Stimulated activated naive B cell treated with anti-CD40 and anti-IgM and Interleukin-4, amounts not matched to agents 10 μg/mL and 1 μg/mL and 100 μg/mL, for 72 hours (primary cell): ENCODE data around the gene PRORP.

Source experiments
- ATAC-seq, 2 donors: fragments of 150-1000 bp; cut with Tn5 transposase; replicated peaks; 2 replicates each; pipeline ENCODE4 v1.10.0; 2021; ENCODE audit warnings: moderate library complexity in 1 of 2
- DNase-seq: peaks from one replicate; pipeline ENCODE4 v3.0.0; 2021
- H3K27ac Mint-ChIP-seq: one replicate; pipeline ENCODE4 v1.8.0; 2022; ENCODE audit warnings: mild to moderate bottlenecking, mixed read lengths
- H3K27me3 Mint-ChIP-seq, 2 donors: one replicate each; pipeline ENCODE4 v1.8.0; 2022; ENCODE audit warnings: mixed read lengths in 2 of 2
- H3K36me3 Mint-ChIP-seq, 2 donors: one replicate each; pipeline ENCODE4 v1.8.0; 2022; ENCODE audit warnings: mixed read lengths in 2 of 2, mild to moderate bottlenecking in 1 of 2
- H3K4me1 Mint-ChIP-seq, 2 donors: one replicate each; pipeline ENCODE4 v1.8.0; 2022; ENCODE audit warnings: mixed read lengths in 2 of 2, mild to moderate bottlenecking in 1 of 2
- H3K4me3 Mint-ChIP-seq, 2 donors: one replicate each; pipeline ENCODE4 v1.8.0; 2022; ENCODE audit warnings: mild to moderate bottlenecking in 2 of 2, mixed read lengths in 2 of 2, moderate library complexity in 1 of 2
- H3K9me3 Mint-ChIP-seq, 2 donors: one replicate each; pipeline ENCODE4 v1.8.0; 2022; ENCODE audit warnings: mixed read lengths in 2 of 2, mild to moderate bottlenecking in 1 of 2

PRORP gene

GRCh38 chr14:35121026-35121886 lies 1.1 kb upstream of the PRORP start:
- H3K4me3 Mint-ChIP-seq: peak overlapping the region; percentile 88 to 95
- H3K27me3 Mint-ChIP-seq: no peaks in the 10 kb centered on the region
- peaks cover 11 to 24% of the 10 kb centered on the region in 2 donors for H3K36me3 Mint-ChIP-seq
- ATAC-seq (peak in 1 of 2 donors; percentile 2), DNase-seq (peak; percentile 3)
- H3K27ac Mint-ChIP-seq: peak overlapping the region; percentile 99
- no peaks in the 10 kb centered on the region for H3K9me3 Mint-ChIP-seq
- peaks cover 29 to 66% of the 10 kb centered on the region in 2 donors for H3K4me1 Mint-ChIP-seq

- peaks cover 22 to 56% of the 10 kb centered on the region in 2 donors for H3K4me1 Mint-ChIP-seq
- no peaks in the 10 kb centered on the region for H3K27me3 Mint-ChIP-seq
- peak overlapping the region; percentile 88 to 95 for H3K4me3 Mint-ChIP-seq
- peaks cover 11 to 16% of the 10 kb centered on the region in 2 donors for H3K36me3 Mint-ChIP-seq
- ATAC-seq: no peak
- no peak for DNase-seq
- H3K9me3 Mint-ChIP-seq: no peaks in the 10 kb centered on the region
- peak overlapping the region; percentile 99 for H3K27ac Mint-ChIP-seq
These were observed 490 bp downstream of the PRORP start for GRCh38 chr14:35122696-35123387.

- peaks cover 16 to 21% of the 10 kb centered on the region in 2 donors for H3K36me3 Mint-ChIP-seq
- no peaks in the 10 kb centered on the region for H3K9me3 Mint-ChIP-seq
- ATAC-seq (no peak), DNase-seq (no peak)
- peak overlapping the region; percentile 88 to 95 for H3K4me3 Mint-ChIP-seq
- peak overlapping the region; percentile 99 for H3K27ac Mint-ChIP-seq
- H3K4me1 Mint-ChIP-seq: peaks cover 19 to 56% of the 10 kb centered on the region in 2 donors
- no peaks in the 10 kb centered on the region for H3K27me3 Mint-ChIP-seq
These were observed 994 bp downstream of the PRORP start for GRCh38 chr14:35123388-35123703.

GRCh38 chr14:35124127-35124526 lies 1.8 kb downstream of the PRORP start:
- peaks cover 21 to 54% of the 10 kb centered on the region in 2 donors for H3K4me1 Mint-ChIP-seq
- peaks cover 21 to 28% of the 10 kb centered on the region in 2 donors for H3K36me3 Mint-ChIP-seq

GRCh38 chr14:35133542-35134328 lies 11.4 kb downstream of the PRORP start:
- ATAC-seq: no peak
- no peaks in the 10 kb centered on the region for H3K9me3 Mint-ChIP-seq
- H3K27me3 Mint-ChIP-seq: no peaks in the 10 kb centered on the region
- no peak overlapping the region for H3K4me3 Mint-ChIP-seq
- H3K27ac Mint-ChIP-seq: no peak overlapping the region
- peaks cover 39 to 54% of the 10 kb centered on the region in 2 donors for H3K36me3 Mint-ChIP-seq
- no peak for DNase-seq
- peaks cover 4 to 13% of the 10 kb centered on the region in 2 donors for H3K4me1 Mint-ChIP-seq

More at GRCh38 chr14:35124127-35124526, 1.8 kb downstream of the PRORP start:
- Mint-ChIP-seq H3K27ac (no peak overlapping the region), H3K27me3 (no peaks in the 10 kb centered on the region), H3K4me3 (no peak overlapping the region), H3K9me3 (no peaks in the 10 kb centered on the region)
- DNase-seq (no peak), ATAC-seq (no peak)

GRCh38 chr14:35134329-35135123 lies 12.2 kb downstream of the PRORP start:
- peaks cover 35 to 48% of the 10 kb centered on the region in 2 donors for H3K36me3 Mint-ChIP-seq
- H3K27ac Mint-ChIP-seq: no peak overlapping the region
- no peaks in the 10 kb centered on the region for H3K27me3 Mint-ChIP-seq
- no peaks in the 10 kb centered on the region for H3K9me3 Mint-ChIP-seq
- no peak overlapping the region for H3K4me3 Mint-ChIP-seq
- H3K4me1 Mint-ChIP-seq: peaks cover 4 to 12% of the 10 kb centered on the region in 2 donors
- no peak for DNase-seq
- ATAC-seq: no peak

GRCh38 chr14:35138585-35138984 lies 16.2 kb downstream of the PRORP start:
- no peak overlapping the region for H3K4me3 Mint-ChIP-seq
- H3K27ac Mint-ChIP-seq: no peak overlapping the region

GRCh38 chr14:35140718-35141581 lies 18.6 kb downstream of the PRORP start:
- Mint-ChIP-seq H3K27ac (no peak overlapping the region), H3K9me3 (no peaks in the 10 kb centered on the region), H3K4me1 (peaks cover 0 to 6% of the 10 kb centered on the region in 2 donors), H3K36me3 (peaks cover 2 to 27% of the 10 kb centered on the region in 2 donors), H3K27me3 (no peaks in the 10 kb centered on the region), H3K4me3 (no peak overlapping the region)
- DNase-seq (no peak), ATAC-seq (no peak)

More at GRCh38 chr14:35138585-35138984, 16.2 kb downstream of the PRORP start:
- no peaks in the 10 kb centered on the region for H3K9me3 Mint-ChIP-seq
- peaks cover 20 to 37% of the 10 kb centered on the region in 2 donors for H3K36me3 Mint-ChIP-seq
- DNase-seq (no peak), ATAC-seq (no peak)
- H3K4me1 Mint-ChIP-seq: peaks cover 4 to 8% of the 10 kb centered on the region in 2 donors
- no peaks in the 10 kb centered on the region for H3K27me3 Mint-ChIP-seq

GRCh38 chr14:35144029-35144428 lies 21.7 kb downstream of the PRORP start:
- Mint-ChIP-seq H3K36me3 (peaks cover 4 to 24% of the 10 kb centered on the region in 2 donors), H3K4me3 (no peak overlapping the region), H3K27ac (peak overlapping the region; percentile 56), H3K9me3 (no peaks in the 10 kb centered on the region), H3K27me3 (no peaks in the 10 kb centered on the region), H3K4me1 (peaks cover 0 to 2% of the 10 kb centered on the region in 2 donors)
- ATAC-seq: no peak
- no peak for DNase-seq

- no peak overlapping the region for H3K27ac Mint-ChIP-seq
- H3K4me3 Mint-ChIP-seq: no peak overlapping the region
- no peak for ATAC-seq
- peaks cover 4 to 33% of the 10 kb centered on the region in 2 donors for H3K36me3 Mint-ChIP-seq
- no peak for DNase-seq
- peaks cover 0 to 4% of the 10 kb centered on the region in 2 donors for H3K4me1 Mint-ChIP-seq
- H3K9me3 Mint-ChIP-seq: no peaks in the 10 kb centered on the region
- H3K27me3 Mint-ChIP-seq: no peaks in the 10 kb centered on the region
These were observed 24.4 kb downstream of the PRORP start for GRCh38 chr14:35146711-35147149.

GRCh38 chr14:35147186-35147585 lies 24.8 kb downstream of the PRORP start:
- Mint-ChIP-seq H3K36me3 (peaks cover 4 to 33% of the 10 kb centered on the region in 2 donors), H3K27me3 (no peaks in the 10 kb centered on the region), H3K27ac (no peak overlapping the region), H3K4me1 (peaks cover 0 to 4% of the 10 kb centered on the region in 2 donors), H3K4me3 (no peak overlapping the region), H3K9me3 (no peaks in the 10 kb centered on the region)
- ATAC-seq (no peak), DNase-seq (no peak)

- H3K4me1 Mint-ChIP-seq: peaks cover 0 to 4% of the 10 kb centered on the region in 2 donors
- DNase-seq (no peak), ATAC-seq (no peak)
- H3K27ac Mint-ChIP-seq: no peak overlapping the region
- H3K36me3 Mint-ChIP-seq: peaks cover 4 to 33% of the 10 kb centered on the region in 2 donors
- no peaks in the 10 kb centered on the region for H3K27me3 Mint-ChIP-seq
- no peaks in the 10 kb centered on the region for H3K9me3 Mint-ChIP-seq
- no peak overlapping the region for H3K4me3 Mint-ChIP-seq
These were observed 25.4 kb downstream of the PRORP start for GRCh38 chr14:35147711-35148110.

- H3K4me1 Mint-ChIP-seq: peaks cover 0 to 6% of the 10 kb centered on the region in 2 donors
- no peaks in the 10 kb centered on the region for H3K27me3 Mint-ChIP-seq
- H3K36me3 Mint-ChIP-seq: peaks cover 6 to 35% of the 10 kb centered on the region in 2 donors
- no peak for DNase-seq
- H3K27ac Mint-ChIP-seq: no peak overlapping the region
- no peak for ATAC-seq
- H3K4me3 Mint-ChIP-seq: no peak overlapping the region
- H3K9me3 Mint-ChIP-seq: no peaks in the 10 kb centered on the region
These were observed 26.9 kb downstream of the PRORP start for GRCh38 chr14:35149239-35149638.
